ENCODE data around the gene AXIN2.
"Not testable (repeated sequence)": the region's sequence is repeated elsewhere in the genome, so short reads cannot be mapped to it uniquely, and the experiment has no call there.

AXIN2 gene

DNA sequence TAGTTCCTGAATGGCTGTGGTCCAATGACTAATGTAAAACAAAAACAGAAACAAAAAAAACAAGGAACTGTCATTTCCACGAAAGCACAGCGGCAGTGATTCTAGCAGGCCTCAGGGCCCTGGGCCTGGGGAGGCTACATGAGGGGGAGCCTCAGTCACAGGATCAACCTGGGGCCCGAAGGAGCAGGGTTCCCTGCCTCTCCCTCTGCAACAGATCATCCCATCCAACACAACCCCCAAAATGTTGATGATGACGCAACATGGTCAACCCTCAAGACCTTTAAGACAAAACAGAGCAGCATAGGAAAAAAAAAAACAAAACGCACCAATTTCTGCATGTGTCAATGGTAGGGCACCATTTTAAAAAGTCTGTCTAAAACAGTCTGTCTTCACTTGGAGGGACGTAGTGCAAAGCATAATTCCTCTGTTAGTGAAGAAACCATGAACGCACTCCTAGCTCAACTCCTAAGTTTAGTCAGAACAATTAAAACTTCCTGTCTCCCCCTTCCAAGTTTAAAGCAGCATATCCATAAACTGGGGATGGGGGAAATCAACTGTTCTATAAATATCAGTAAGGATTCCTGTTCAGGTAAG is 32.3 kb downstream of the AXIN2 start:
- TF ChIP-seq YY1 (IDR thresholded peaks at IDR 0.05; ENCODE audit: insufficient read depth, insufficient read length) (no peak), ZNF274 (IDR thresholded peaks at IDR 0.05; ENCODE audit: low read depth, low read length) (no peak), SUZ12 (IDR thresholded peaks at IDR 0.05; ENCODE audit: extremely low read depth, insufficient read depth, insufficient read length) (no peak)

DNA sequence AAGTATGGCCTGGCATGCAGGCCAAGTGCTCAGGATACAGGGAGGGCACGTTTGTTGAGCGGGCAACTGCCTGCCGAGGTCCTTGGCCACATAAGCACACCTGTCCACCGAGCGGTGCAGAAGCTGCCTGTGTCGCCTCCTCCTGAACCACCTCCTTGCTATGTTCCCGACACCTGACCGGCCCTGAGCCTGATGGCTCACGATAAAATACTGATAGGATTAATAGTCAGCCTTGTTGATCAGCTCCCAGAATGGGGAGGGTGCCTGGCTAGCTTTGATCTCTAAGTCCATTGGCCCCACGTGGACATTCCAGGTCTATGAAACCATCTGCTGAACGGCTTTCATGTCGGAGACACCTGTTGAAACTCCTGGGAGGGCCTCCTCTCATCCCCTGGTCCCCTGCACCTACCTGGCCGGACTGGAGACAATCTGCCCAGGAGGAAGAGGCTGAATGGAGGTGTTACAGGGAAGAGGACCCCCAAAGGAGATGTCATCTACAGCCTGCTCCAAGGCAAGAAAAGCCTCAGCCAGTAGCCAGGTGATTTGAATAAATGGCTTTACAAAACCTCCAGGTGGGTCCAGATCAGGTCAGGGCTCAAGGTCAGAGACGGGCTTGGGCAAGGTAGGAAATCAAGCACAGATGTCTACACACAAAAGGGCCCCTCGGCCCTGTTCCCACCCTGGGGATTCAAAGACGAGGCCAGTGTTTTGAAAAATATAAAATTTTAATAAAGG is 33.4 kb downstream of the AXIN2 start:
- H3K9ac ChIP-seq (ENCODE audit: insufficient read length, low read depth) = no peak overlapping the region
- H3K4me3 ChIP-seq (ENCODE audit: insufficient read length, low read depth) = no peak overlapping the region
- H3K27me3 ChIP-seq (ENCODE audit: insufficient read depth, insufficient read length) = no peaks in the 10 kb centered on the region
- TF ChIP-seq YY1 (IDR thresholded peaks at IDR 0.05; ENCODE audit: insufficient read depth, insufficient read length) (no peak), ZNF274 (IDR thresholded peaks at IDR 0.05; ENCODE audit: low read depth, low read length) (no peak), SUZ12 (IDR thresholded peaks at IDR 0.05; ENCODE audit: extremely low read depth, insufficient read depth, insufficient read length) (no peak)
- no peak for DNase-seq (ENCODE audit: low read depth, low spot score)
- H3K4me1 ChIP-seq (ENCODE audit: insufficient read depth, insufficient read length) = peaks cover 24% of the 10 kb centered on the region
- no peaks in the 10 kb centered on the region for H3K9me3 ChIP-seq (ENCODE audit: insufficient read depth, low read length)
- peaks cover 42% of the 10 kb centered on the region for H3K36me3 ChIP-seq (ENCODE audit: insufficient read depth, insufficient read length, low read length)

More for the DNA sequence above, 32.3 kb downstream of the AXIN2 start:
- peaks cover 53% of the 10 kb centered on the region for H3K36me3 ChIP-seq (ENCODE audit: insufficient read depth, insufficient read length, low read length)
- peaks cover 23% of the 10 kb centered on the region for H3K4me1 ChIP-seq (ENCODE audit: insufficient read depth, insufficient read length)
- DNase-seq (ENCODE audit: low read depth, low spot score) = no peak
- H3K9me3 ChIP-seq (ENCODE audit: insufficient read depth, low read length) = no peaks in the 10 kb centered on the region
- H3K9ac ChIP-seq (ENCODE audit: insufficient read length, low read depth) = no peak overlapping the region
- no peaks in the 10 kb centered on the region for H3K27me3 ChIP-seq (ENCODE audit: insufficient read depth, insufficient read length)
- H3K4me3 ChIP-seq (ENCODE audit: insufficient read length, low read depth) = no peak overlapping the region

DNA sequence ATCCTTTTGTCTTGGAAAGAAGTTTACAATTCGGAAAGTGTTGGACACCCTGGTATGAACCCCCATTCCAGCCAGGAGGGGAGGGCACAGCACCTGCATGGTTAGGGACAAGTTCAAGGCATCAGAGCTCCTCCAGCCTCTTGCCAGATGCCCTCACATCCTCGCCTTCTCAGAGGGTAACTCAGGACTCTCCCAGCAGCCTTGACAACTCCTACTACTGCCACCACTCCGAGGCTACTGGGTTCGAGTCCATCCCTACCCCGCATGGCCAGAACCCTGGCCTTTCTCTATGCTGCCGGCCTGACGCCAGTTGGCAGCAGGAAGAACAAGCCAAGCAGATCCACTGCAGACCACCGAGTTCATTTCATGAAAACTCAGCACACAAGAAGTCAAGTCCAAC is 34.1 kb downstream of the AXIN2 start:
- TF ChIP-seq SUZ12 (IDR thresholded peaks at IDR 0.05; ENCODE audit: extremely low read depth, insufficient read depth, insufficient read length) = no peak
- no peak for TF ChIP-seq YY1 (IDR thresholded peaks at IDR 0.05; ENCODE audit: insufficient read depth, insufficient read length)
- H3K9ac ChIP-seq (ENCODE audit: insufficient read length, low read depth) = no peak overlapping the region
- H3K4me3 ChIP-seq (ENCODE audit: insufficient read length, low read depth) = no peak overlapping the region
- DNase-seq (ENCODE audit: low read depth, low spot score) = no peak
- peaks cover 36% of the 10 kb centered on the region for H3K36me3 ChIP-seq (ENCODE audit: insufficient read depth, insufficient read length, low read length)
- no peaks in the 10 kb centered on the region for H3K27me3 ChIP-seq (ENCODE audit: insufficient read depth, insufficient read length)
- H3K9me3 ChIP-seq (ENCODE audit: insufficient read depth, low read length) = no peaks in the 10 kb centered on the region
- peaks cover 24% of the 10 kb centered on the region for H3K4me1 ChIP-seq (ENCODE audit: insufficient read depth, insufficient read length)

DNA sequence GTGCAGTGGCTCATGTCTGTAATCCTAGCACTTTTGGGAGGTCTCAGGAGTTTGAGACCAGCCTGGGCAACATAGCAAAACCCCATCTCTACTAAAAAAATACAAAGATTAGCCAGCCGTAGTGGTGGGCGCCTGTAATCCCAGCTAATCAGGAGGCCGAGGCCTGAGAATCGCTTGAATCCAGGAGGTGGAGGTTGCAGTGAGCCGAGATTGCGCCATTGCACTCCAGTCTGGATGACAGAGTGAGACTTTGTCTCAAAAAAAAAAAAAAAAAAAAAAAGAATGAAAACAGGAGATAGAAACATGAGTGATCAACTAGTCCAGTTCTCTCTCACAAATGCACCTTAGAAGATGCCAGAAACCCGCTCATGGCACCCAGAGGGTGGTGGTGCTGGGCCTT is 34.6 kb downstream of the AXIN2 start:
- H3K36me3 ChIP-seq (ENCODE audit: insufficient read depth, insufficient read length, low read length) = peaks cover 30% of the 10 kb centered on the region
- H3K4me1 ChIP-seq (ENCODE audit: insufficient read depth, insufficient read length) = peaks cover 19% of the 10 kb centered on the region
- DNase-seq (ENCODE audit: low read depth, low spot score); H3K4me3 ChIP-seq (ENCODE audit: insufficient read length, low read depth); H3K9me3 ChIP-seq (ENCODE audit: insufficient read depth, low read length); H3K9ac ChIP-seq (ENCODE audit: insufficient read length, low read depth); H3K27me3 ChIP-seq (ENCODE audit: insufficient read depth, insufficient read length): not testable (repeated sequence)

DNA sequence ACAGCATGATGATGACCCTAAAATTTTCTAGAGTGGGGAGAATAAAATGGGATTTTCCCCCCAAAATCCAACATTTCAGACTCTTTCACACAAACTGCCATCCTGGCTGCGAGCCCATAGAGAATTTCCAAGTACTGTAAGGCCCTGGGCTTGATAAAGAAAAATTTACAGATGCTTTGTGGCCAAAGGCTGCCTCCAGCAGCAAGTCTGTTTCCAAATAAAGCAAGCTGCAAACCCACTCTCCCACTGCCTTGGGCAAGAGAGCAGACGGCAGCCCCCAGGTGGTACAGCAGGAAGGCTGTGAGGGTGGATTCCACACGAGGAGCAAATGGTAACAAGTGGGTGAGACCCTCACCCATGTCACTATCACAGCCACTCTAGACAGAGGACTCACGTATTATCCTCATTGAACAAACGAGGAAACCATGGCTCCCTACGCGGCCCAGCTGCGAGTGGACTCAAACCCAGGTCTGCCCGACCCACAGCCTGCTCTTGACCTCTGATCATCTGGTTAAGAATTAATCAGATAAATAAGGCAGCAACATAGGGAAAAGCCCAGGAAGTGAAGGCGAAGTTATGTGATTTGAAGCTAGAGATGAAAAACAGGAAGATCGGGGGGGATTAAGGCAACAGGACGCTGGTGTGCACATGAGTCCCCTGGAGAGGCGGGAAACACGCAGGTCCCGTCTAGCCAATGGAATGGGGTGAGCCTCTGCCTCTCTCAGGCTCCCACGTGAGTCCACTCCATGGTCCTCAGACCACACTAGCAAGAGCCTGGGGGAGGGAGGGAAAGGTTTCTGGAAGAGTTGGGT is 37.4 kb downstream of the AXIN2 start:
- Histone ChIP-seq H3K27me3 (ENCODE audit: insufficient read depth, insufficient read length) (no peaks in the 10 kb centered on the region), H3K4me1 (ENCODE audit: insufficient read depth, insufficient read length) (peaks cover 11% of the 10 kb centered on the region), H3K4me3 (ENCODE audit: insufficient read length, low read depth) (no peak overlapping the region), H3K36me3 (ENCODE audit: insufficient read depth, insufficient read length, low read length) (peaks cover 14% of the 10 kb centered on the region), H3K9ac (ENCODE audit: insufficient read length, low read depth) (no peak overlapping the region), H3K9me3 (ENCODE audit: insufficient read depth, low read length) (no peaks in the 10 kb centered on the region; the same call in 1 of the 2 replicates)
- no peak for TF ChIP-seq YY1 (IDR thresholded peaks at IDR 0.05; ENCODE audit: insufficient read depth, insufficient read length)
- TF ChIP-seq SUZ12 (IDR thresholded peaks at IDR 0.05; ENCODE audit: extremely low read depth, insufficient read depth, insufficient read length) = no peak
- TF ChIP-seq ZNF274 (IDR thresholded peaks at IDR 0.05; ENCODE audit: low read depth, low read length) = no peak
- DNase-seq (ENCODE audit: low read depth, low spot score) = no peak

DNA sequence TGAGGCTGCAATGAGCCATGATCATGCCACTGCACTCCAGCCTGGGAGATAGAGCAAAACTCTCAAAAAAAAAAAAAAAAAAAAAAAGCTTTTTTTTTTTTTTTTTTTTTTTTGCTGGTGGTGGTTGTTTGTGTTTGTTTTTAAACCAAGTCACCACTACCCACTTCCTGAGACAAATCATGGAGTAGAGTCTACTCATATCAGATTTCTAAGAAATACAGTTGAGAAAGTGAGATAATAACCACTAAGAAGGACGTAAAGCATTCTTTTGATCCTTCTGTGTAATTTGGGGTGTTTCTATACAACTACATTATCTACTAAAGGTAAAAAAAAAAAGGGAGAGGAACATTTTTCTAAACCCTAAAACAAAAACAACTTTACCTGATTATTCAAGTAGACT is 38.0 kb downstream of the AXIN2 start:
- no peak for DNase-seq (ENCODE audit: low read depth, low spot score)
- TF ChIP-seq YY1 (IDR thresholded peaks at IDR 0.05; ENCODE audit: insufficient read depth, insufficient read length) (no peak), SUZ12 (IDR thresholded peaks at IDR 0.05; ENCODE audit: extremely low read depth, insufficient read depth, insufficient read length) (no peak), ZNF274 (IDR thresholded peaks at IDR 0.05; ENCODE audit: low read depth, low read length) (no peak)
- H3K4me3 ChIP-seq (ENCODE audit: insufficient read length, low read depth) = no peak overlapping the region
- no peaks in the 10 kb centered on the region for H3K27me3 ChIP-seq (ENCODE audit: insufficient read depth, insufficient read length)
- H3K36me3 ChIP-seq (ENCODE audit: insufficient read depth, insufficient read length, low read length) = peaks cover 8% of the 10 kb centered on the region
- peaks cover 11% of the 10 kb centered on the region for H3K4me1 ChIP-seq (ENCODE audit: insufficient read depth, insufficient read length)
- H3K9me3 ChIP-seq (ENCODE audit: insufficient read depth, low read length) = no peaks in the 10 kb centered on the region; the same call in 1 of the 2 replicates
- H3K9ac ChIP-seq (ENCODE audit: insufficient read length, low read depth) = no peak overlapping the region

DNA sequence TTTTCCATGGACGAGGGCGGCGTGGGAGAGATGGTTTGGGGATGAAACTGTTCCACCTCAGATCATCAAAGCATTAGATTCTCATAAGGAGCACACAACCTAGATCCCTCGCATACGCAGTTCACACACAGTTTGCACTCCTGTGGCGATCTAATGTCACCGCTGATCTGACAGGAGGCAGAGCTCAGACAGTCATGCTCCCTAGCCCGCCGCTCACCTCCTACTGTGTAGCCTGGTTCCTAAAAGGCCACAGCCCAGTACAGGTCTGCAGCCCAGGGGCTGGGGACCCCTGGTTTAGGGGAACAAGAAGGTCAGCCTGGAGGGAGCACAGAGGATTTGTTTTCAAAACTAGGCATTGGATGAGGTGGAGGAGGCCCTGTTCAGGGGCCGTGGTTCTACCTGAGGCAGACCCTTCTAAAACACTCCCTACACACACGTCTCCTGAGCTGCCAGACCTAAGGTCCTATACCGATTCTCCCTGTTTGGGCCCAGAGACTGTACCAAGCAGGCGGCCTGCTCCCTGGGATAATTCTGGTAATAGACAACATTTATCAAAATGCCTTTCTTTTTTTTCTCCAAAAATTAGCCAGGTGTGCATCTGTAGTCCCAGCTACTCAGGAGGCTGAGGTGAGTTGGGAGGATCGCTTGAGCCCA is 38.6 kb downstream of the AXIN2 start:
- H3K9me3 ChIP-seq (ENCODE audit: insufficient read depth, low read length) = no peaks in the 10 kb centered on the region; the same call in 1 of the 2 replicates
- H3K4me3 ChIP-seq (ENCODE audit: insufficient read length, low read depth) = no peak overlapping the region
- no peak for DNase-seq (ENCODE audit: low read depth, low spot score)
- H3K4me1 ChIP-seq (ENCODE audit: insufficient read depth, insufficient read length) = peaks cover 11% of the 10 kb centered on the region
- H3K9ac ChIP-seq (ENCODE audit: insufficient read length, low read depth) = no peak overlapping the region
- H3K36me3 ChIP-seq (ENCODE audit: insufficient read depth, insufficient read length, low read length) = peaks cover 3% of the 10 kb centered on the region
- no peak for TF ChIP-seq SUZ12 (IDR thresholded peaks at IDR 0.05; ENCODE audit: extremely low read depth, insufficient read depth, insufficient read length)
- TF ChIP-seq ZNF274 (IDR thresholded peaks at IDR 0.05; ENCODE audit: low read depth, low read length) = no peak
- no peak for TF ChIP-seq YY1 (IDR thresholded peaks at IDR 0.05; ENCODE audit: insufficient read depth, insufficient read length)
- no peaks in the 10 kb centered on the region for H3K27me3 ChIP-seq (ENCODE audit: insufficient read depth, insufficient read length)

Measured in NT2/D1 (cell line).